GM12864 (cell line): ENCODE data around the gene TMBIM1.

Experiments used
- DNase-seq: peaks from one replicate; pipeline ENCODE4 v3.0.0-alpha.2; 2011; ENCODE audit warnings: low read depth
- H3K4me3 ChIP-seq: 2 replicates; pipeline ENCODE4 v1.5.1; 2011; ENCODE audit warnings: mild to moderate bottlenecking, low read depth, low read length, control low read depth
- CTCF ChIP-seq: IDR thresholded peaks from 2 replicates; pipeline ENCODE4 v1.5.1; 2011; ENCODE audit warnings: low read depth, mild to moderate bottlenecking, moderate library complexity, low read length, control low read depth, inconsistent platforms; ENCODE audit errors: missing control alignments

Gene TMBIM1

DNA sequence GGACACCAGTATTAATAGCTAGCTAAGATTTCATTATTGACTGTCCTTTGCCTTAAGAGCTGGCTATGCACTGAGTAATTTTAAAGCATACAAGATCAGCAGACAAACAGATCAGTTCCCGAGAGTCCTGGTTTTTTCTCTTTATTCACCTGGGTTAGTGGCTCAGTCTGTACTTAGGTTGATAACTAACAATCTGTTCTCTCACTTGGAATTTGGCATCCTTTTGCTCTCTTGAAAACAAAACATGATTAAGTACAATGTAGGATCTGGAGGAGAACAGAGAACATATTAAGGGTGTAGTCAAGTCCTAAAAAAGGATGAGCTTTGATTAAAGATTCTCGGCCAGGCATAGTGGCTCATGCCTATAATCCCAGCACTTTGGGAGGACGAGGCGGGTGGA lies 58.8 kb downstream of the TMBIM1 start:
- no peak overlapping the region for H3K4me3 ChIP-seq
- no peak for TF ChIP-seq CTCF
- DNase-seq: no peak

DNA sequence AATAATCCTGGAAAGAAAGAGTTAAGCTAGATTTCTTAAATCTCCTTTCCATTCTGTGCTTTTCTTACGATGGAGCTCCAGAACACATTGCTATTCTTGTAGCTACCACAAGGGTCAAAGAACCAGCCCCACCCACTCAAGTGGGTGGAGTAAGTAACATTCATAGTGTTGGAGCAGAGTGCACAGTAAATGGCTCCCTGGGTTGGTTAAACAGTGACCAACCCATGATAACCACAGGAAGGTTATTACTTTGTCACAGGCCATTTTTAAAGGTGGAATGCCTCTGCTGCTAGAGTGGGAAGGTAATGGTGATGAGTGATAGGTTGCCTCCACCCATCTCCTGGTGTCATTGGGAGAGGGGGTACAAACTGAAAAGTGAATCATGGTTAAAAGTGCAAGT lies 61.4 kb downstream of the TMBIM1 start:
- no peak for DNase-seq
- no peak overlapping the region for H3K4me3 ChIP-seq
- TF ChIP-seq CTCF: peak; percentile 44

DNA sequence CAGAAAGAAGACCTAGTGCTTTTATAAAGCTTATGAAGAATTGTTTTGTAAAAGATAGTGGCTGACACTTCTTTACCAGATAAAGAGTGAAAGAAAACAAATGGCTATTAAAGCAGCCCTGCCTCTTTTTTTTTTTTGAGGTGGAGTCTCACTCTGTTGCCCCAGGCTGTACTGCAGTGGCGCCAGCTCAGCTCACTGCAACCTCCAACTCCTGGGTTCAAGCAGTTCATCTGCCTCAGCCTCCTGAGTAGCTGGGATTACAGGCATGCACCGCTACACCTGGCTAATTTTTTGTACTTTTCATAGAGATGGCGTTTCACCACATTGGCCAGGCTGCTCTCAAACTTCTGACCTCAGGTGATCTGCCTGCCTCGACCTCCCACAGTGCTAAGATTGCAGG lies 62.5 kb downstream of the TMBIM1 start:
- DNase-seq: no peak
- H3K4me3 ChIP-seq: no peak overlapping the region; the same call in 1 of the 2 replicates

GRCh38 chr2:218229239-218229638 lies 63.1 kb downstream of the TMBIM1 start:
- no peak overlapping the region for H3K4me3 ChIP-seq
- TF ChIP-seq CTCF: no peak
- peak; percentile 78 for DNase-seq

More for the DNA sequence above, 62.5 kb downstream of the TMBIM1 start:
- TF ChIP-seq CTCF: no peak

DNA sequence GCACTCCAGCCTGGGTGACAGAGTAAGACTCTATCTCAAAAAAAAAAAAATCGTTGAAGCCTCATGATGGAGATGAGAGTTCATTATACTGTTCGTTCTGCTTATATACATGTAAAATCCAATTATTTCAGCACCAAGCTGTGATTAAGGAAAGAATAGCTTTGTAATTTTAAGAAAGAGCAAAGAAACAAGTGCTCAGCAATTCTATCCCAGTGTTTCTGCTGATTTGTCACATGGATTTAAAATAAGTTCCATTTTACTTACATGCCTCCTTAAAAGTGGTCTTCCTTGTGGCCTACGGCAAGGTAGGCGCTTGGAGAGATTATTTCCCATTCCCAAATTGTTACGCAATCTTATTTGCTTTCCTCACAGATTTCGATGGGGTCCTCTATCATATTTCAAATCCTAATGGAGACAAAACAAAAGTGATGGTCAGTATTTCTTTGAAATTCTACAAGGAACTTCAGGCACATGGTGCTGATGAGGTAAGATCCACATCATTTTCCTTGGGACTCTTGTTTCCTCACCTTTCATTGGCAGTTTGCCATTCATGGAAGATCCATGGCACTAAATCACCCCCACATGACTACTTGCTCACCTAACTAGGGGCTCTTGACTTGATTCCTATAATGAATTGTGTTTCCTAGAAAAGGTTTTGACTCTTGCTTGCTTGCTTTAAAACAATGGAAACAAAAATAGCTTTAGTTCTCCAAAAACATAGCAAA lies 63.8 kb downstream of the TMBIM1 start:
- no peak overlapping the region; the same call in 1 of the 2 replicates for H3K4me3 ChIP-seq
- no peak for DNase-seq

DNA sequence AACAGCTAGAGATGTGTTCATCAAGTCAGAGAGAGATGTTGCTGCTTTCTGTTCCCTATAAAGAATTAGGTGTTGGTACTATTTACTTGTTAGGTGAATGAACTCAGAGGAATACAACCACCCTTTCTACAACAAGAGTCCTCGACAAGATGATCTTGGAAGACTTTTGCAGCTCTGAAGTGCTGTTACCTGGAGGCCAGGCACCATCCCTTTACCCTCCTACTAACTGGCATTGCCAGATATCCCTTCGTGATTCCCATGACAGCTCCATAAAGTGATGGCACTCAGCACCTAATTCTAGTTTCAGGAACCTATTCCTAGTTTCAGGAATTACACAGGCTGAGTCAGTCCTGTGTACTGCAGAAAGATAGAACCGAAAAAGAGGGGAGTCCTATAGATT lies 65.4 kb downstream of the TMBIM1 start:
- no peak for TF ChIP-seq CTCF
- DNase-seq: no peak
- H3K4me3 ChIP-seq: no peak overlapping the region

More for the DNA sequence above, 63.8 kb downstream of the TMBIM1 start:
- TF ChIP-seq CTCF: no peak
